Stimulated activated naive CD8-positive, alpha-beta T cell treated with anti-CD3 and anti-CD28 coated beads, Interleukin-15, Interleukin-2, amounts not matched to agents 100 ng/mL and 50 ng/mL, for 24 hours (primary cell): ENCODE data around the gene LCOR.
"Not testable (repeated sequence)": the region's sequence is repeated elsewhere in the genome, so short reads cannot be mapped to it uniquely, and the experiment has no call there.

Experiments
- H3K27ac Mint-ChIP-seq: one replicate; pipeline ENCODE4 v1.8.0; 2021; ENCODE audit warnings: mild to moderate bottlenecking, mixed read lengths
- H3K27me3 Mint-ChIP-seq: one replicate; pipeline ENCODE4 v1.8.0; 2021; ENCODE audit warnings: mixed read lengths
- H3K36me3 Mint-ChIP-seq: one replicate; pipeline ENCODE4 v1.8.0; 2021; ENCODE audit warnings: low read depth, mixed read lengths
- H3K4me1 Mint-ChIP-seq: one replicate; pipeline ENCODE4 v1.8.0; 2021; ENCODE audit warnings: low read depth, mixed read lengths
- H3K4me3 Mint-ChIP-seq: one replicate; pipeline ENCODE4 v1.8.0; 2021; ENCODE audit warnings: mild to moderate bottlenecking, mixed read lengths
- H3K9me3 Mint-ChIP-seq: one replicate; pipeline ENCODE4 v1.8.0; 2021; ENCODE audit warnings: mixed read lengths

The LCOR gene

DNA sequence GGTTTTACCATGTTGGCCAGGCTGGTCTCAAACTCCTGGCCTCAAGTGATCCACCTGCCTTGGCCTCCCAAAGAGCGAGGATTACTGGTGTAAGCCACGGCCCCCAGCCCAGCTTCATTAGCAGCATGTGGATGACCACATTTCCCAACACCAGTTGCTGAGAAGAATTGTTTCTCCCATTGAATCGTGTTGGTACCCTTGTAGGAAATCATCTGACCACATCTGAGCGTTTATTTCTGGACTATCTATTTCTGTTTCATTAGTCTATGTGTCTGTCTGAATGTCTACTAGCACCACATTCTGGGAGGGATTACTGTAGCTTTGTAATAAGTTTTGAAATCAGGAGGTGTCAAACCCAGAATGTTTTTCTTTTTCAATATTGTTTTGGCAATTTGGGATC is 89.6 kb downstream of the LCOR start:
- no peak overlapping the region for H3K4me3 Mint-ChIP-seq
- H3K4me1 Mint-ChIP-seq, result peaks cover 61% of the 10 kb centered on the region
- no peaks in the 10 kb centered on the region for H3K27me3 Mint-ChIP-seq
- peaks cover 26% of the 10 kb centered on the region for H3K36me3 Mint-ChIP-seq
- H3K27ac Mint-ChIP-seq, result no peak overlapping the region
- H3K9me3 Mint-ChIP-seq, result no peaks in the 10 kb centered on the region

DNA sequence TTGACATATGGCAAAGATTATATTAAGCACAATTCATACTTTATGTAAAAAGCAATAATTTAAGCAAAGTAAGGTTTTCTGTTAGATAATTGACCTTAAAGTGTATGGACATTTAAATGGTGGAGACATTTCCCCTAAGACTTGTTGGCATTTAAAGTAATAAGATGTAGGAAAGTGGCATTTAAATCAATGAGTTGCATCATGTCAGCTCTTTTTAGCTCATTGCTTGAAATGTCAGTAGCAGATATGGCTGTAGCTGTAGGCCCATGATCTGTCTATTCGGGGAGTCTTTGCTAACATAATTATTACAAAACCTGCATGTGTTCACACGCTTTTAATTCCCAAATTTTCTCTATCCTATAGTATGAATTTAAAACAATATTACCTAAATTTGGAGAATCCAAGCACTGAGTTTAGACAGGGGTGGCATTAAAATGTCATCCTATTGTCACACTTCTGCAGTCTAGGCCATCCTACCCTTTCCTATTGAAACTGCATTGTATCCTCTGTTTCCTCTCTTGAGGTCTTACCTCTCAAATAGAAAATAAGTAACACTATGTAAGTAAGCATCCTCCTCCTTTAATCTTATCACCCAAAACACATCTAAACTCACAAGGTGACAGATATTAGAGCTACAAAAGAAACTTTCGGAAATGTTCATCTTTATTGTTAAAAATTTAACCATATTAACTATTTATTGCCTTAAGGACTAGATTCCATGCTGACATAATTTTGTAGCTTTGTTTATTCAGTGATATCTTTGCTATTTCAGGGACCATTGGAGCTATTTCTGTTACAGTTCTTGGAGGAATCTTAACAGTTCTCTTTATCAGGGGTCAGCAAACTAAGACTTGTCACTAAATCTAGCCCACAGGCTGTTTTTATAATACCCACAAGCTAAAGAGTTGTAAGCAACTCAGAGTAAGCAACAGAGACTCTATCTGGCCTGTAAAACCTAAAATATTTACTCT is 91.2 kb downstream of the LCOR start:
- Mint-ChIP-seq H3K36me3 (peaks cover 40% of the 10 kb centered on the region), H3K27me3 (no peaks in the 10 kb centered on the region), H3K27ac (peak overlapping the region; percentile 18), H3K4me3 (no peak overlapping the region), H3K9me3 (peaks cover 4% of the 10 kb centered on the region), H3K4me1 (peaks cover 51% of the 10 kb centered on the region)

- Mint-ChIP-seq H3K27me3 (no peaks in the 10 kb centered on the region), H3K4me3 (no peak overlapping the region), H3K27ac (no peak overlapping the region), H3K4me1 (peaks cover 41% of the 10 kb centered on the region), H3K9me3 (peaks cover 4% of the 10 kb centered on the region), H3K36me3 (peaks cover 54% of the 10 kb centered on the region)
These were observed 92.8 kb downstream of the LCOR start for GRCh38 chr10:96924861-96925260.

DNA sequence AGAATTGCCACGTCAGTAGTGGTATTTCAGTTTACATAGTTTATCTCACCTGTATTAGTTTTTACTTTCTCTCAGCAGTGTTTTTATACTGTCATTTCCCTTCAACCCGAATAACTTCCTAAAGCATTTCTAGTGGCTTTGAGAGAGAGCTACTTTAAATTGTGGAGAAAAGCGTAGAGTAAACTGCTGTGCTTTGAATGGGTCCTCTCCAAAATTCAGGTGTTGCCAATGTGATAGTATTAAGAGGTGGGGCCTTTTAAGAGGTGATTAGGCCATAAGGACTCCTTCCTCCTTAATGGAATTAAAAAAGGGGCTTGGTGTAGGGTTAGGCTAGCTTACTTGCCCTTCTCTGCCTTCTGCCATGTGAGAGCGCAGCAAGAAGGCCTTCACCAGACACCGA is 98.4 kb downstream of the LCOR start:
- Mint-ChIP-seq H3K27ac (no peak overlapping the region), H3K27me3 (no peaks in the 10 kb centered on the region), H3K9me3 (peaks cover 4% of the 10 kb centered on the region), H3K36me3 (peaks cover 40% of the 10 kb centered on the region), H3K4me3 (no peak overlapping the region), H3K4me1 (peaks cover 16% of the 10 kb centered on the region)

- Mint-ChIP-seq H3K36me3 (peaks cover 27% of the 10 kb centered on the region), H3K4me1 (peaks cover 6% of the 10 kb centered on the region), H3K27ac (no peak overlapping the region), H3K4me3 (no peak overlapping the region), H3K27me3 (no peaks in the 10 kb centered on the region), H3K9me3 (no peaks in the 10 kb centered on the region)
These were observed 103.0 kb downstream of the LCOR start for GRCh38 chr10:96935148-96935547.

GRCh38 chr10:96935810-96936209 is 103.7 kb downstream of the LCOR start:
- Mint-ChIP-seq H3K4me1 (peaks cover 6% of the 10 kb centered on the region), H3K9me3 (no peaks in the 10 kb centered on the region), H3K4me3 (no peak overlapping the region), H3K36me3 (peaks cover 27% of the 10 kb centered on the region), H3K27me3 (no peaks in the 10 kb centered on the region), H3K27ac (no peak overlapping the region)

- not testable (repeated sequence) for H3K27ac Mint-ChIP-seq, H3K27me3 Mint-ChIP-seq, H3K4me3 Mint-ChIP-seq, H3K9me3 Mint-ChIP-seq
- H3K4me1 Mint-ChIP-seq, result peaks cover 17% of the 10 kb centered on the region
- peaks cover 20% of the 10 kb centered on the region for H3K36me3 Mint-ChIP-seq
These were observed 111.1 kb downstream of the LCOR start for GRCh38 chr10:96943161-96943560.

- Mint-ChIP-seq H3K27ac (no peak overlapping the region), H3K4me1 (peaks cover 20% of the 10 kb centered on the region), H3K27me3 (no peaks in the 10 kb centered on the region)
These were observed 114.9 kb downstream of the LCOR start for GRCh38 chr10:96947036-96947435.

DNA sequence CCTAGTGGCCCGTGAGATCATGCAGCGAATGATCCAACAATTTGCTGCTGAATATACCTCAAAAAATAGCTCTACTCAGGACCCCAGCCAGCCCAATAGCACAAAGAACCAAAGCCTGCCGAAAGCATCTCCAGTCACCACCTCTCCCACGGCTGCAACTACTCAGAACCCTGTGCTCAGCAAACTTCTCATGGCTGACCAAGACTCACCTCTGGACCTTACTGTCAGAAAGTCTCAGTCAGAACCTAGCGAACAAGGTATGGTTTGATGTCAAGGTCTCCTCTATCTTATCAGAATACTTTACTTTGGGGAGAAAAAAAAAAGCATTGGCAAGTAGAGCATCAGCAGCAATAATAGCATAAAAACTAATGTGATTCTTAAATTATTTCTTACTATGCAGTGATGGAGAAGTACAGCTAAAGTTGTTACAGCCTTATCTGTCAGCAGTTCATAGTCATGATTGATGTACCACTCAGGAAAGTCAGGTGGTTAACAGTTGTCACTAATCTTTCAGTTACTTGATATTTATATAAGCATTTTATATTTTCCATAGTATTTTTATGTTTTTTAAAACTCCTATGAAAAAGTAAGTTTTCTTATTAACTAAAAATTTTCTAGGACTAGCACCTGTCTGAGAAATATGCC is 117.1 kb downstream of the LCOR start:
- no peaks in the 10 kb centered on the region for H3K9me3 Mint-ChIP-seq
- H3K27ac Mint-ChIP-seq, result no peak overlapping the region
- peaks cover 27% of the 10 kb centered on the region for H3K36me3 Mint-ChIP-seq
- no peak overlapping the region for H3K4me3 Mint-ChIP-seq
- no peaks in the 10 kb centered on the region for H3K27me3 Mint-ChIP-seq
- peaks cover 20% of the 10 kb centered on the region for H3K4me1 Mint-ChIP-seq

More at GRCh38 chr10:96947036-96947435, 114.9 kb downstream of the LCOR start:
- Mint-ChIP-seq H3K4me3 (no peak overlapping the region), H3K9me3 (no peaks in the 10 kb centered on the region), H3K36me3 (peaks cover 21% of the 10 kb centered on the region)

DNA sequence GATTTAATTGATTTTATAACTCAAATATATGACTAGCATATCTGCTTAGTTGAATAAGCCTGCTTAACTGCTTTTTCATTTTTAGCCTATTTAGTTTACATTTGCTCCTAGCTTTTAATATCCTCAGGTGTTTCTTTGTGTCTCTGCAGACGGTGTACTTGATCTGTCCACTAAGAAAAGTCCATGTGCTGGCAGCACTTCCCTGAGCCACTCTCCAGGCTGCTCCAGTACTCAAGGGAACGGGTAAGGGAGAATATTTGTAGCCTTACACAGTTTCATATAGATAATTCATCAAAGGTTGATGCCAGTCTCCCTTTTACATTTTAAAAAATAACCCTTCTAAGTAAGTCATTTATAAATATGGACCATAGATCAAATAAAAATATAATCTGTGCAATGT is 119.9 kb downstream of the LCOR start:
- Mint-ChIP-seq H3K27ac (no peak overlapping the region), H3K4me1 (peaks cover 13% of the 10 kb centered on the region), H3K4me3 (no peak overlapping the region), H3K9me3 (no peaks in the 10 kb centered on the region), H3K36me3 (peaks cover 43% of the 10 kb centered on the region), H3K27me3 (no peaks in the 10 kb centered on the region)

GRCh38 chr10:96955794-96956193 is 123.7 kb downstream of the LCOR start:
- H3K27me3 Mint-ChIP-seq, result no peaks in the 10 kb centered on the region
- peaks cover 12% of the 10 kb centered on the region for H3K4me1 Mint-ChIP-seq
- H3K36me3 Mint-ChIP-seq, result peaks cover 50% of the 10 kb centered on the region
- H3K9me3 Mint-ChIP-seq, result no peaks in the 10 kb centered on the region
- H3K27ac Mint-ChIP-seq, result no peak overlapping the region
- no peak overlapping the region for H3K4me3 Mint-ChIP-seq

GRCh38 chr10:96958071-96958470 is 126.0 kb downstream of the LCOR start:
- Mint-ChIP-seq H3K4me1 (peaks cover 16% of the 10 kb centered on the region), H3K4me3 (no peak overlapping the region), H3K27me3 (no peaks in the 10 kb centered on the region), H3K36me3 (peaks cover 47% of the 10 kb centered on the region), H3K27ac (no peak overlapping the region), H3K9me3 (no peaks in the 10 kb centered on the region)

- peaks cover 36% of the 10 kb centered on the region for H3K36me3 Mint-ChIP-seq
- H3K27ac Mint-ChIP-seq, result no peak overlapping the region
- H3K4me3 Mint-ChIP-seq, result no peak overlapping the region
- no peaks in the 10 kb centered on the region for H3K27me3 Mint-ChIP-seq
- H3K9me3 Mint-ChIP-seq, result no peaks in the 10 kb centered on the region
- peaks cover 16% of the 10 kb centered on the region for H3K4me1 Mint-ChIP-seq
These were observed 127.6 kb downstream of the LCOR start for GRCh38 chr10:96959733-96960132.

DNA sequence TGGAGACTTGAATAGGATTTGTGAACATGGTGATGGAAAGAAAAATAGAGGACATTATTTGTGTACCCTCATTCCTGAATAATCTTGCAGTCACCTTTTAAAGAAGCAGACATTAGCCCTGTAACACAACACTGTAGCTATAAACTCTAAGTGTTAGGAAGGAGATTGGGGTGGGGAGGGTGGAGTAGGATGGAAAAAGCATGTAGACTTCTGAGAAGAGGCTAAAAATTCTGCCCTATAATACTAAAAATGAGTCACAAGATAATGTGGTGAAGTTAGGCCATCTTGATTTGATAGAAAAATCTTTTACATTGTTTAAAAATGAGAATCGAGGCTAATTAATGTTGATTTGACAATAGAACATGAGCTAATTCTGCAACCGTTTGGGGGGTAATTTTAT is 128.8 kb downstream of the LCOR start:
- no peaks in the 10 kb centered on the region for H3K27me3 Mint-ChIP-seq
- H3K4me1 Mint-ChIP-seq, result peaks cover 16% of the 10 kb centered on the region
- no peak overlapping the region for H3K4me3 Mint-ChIP-seq
- H3K27ac Mint-ChIP-seq, result no peak overlapping the region
- peaks cover 24% of the 10 kb centered on the region for H3K36me3 Mint-ChIP-seq
- H3K9me3 Mint-ChIP-seq, result no peaks in the 10 kb centered on the region

GRCh38 chr10:96964131-96964530 is 132.0 kb downstream of the LCOR start:
- no peaks in the 10 kb centered on the region for H3K9me3 Mint-ChIP-seq
- H3K27me3 Mint-ChIP-seq, result no peaks in the 10 kb centered on the region
- H3K4me1 Mint-ChIP-seq, result peaks cover 16% of the 10 kb centered on the region
- H3K4me3 Mint-ChIP-seq, result no peak overlapping the region
- no peak overlapping the region for H3K27ac Mint-ChIP-seq
- H3K36me3 Mint-ChIP-seq, result peaks cover 16% of the 10 kb centered on the region
